Thyroid gland (tissue), 4 donors: ENCODE measurements around the gene CCDC159. TPM values are rescaled to one million over a fixed set of nuclear protein-coding genes. Genes with fewer than 3 reads are reported as not detected.

ENCODE experiments used
- DNase-seq, 2 donors: peaks; one replicate each; pipeline ENCODE4 v3.0.0-alpha.2; 2019
- H3K27ac ChIP-seq, 3 donors: fragments of 200-600 bp; sonication (generic); 1 replicate in 2 of 3; 2 replicates in 1 of 3; pipeline ENCODE4 v1.5.1; 2016 to 2019; ENCODE audit warnings: mild to moderate bottlenecking in 1 of 3, moderate library complexity in 1 of 3
- H3K27me3 ChIP-seq: fragments of 200-600 bp; sonication (generic); one replicate; pipeline ENCODE4 v1.5.1; 2019
- H3K36me3 ChIP-seq, 2 donors: fragments of 200-600 bp; sonication (generic); one replicate each; pipeline ENCODE4 v1.5.1; 2016 to 2019
- H3K4me1 ChIP-seq, 2 donors: fragments of 200-600 bp; sonication (generic); one replicate each; pipeline ENCODE4 v1.5.1; 2017 to 2019
- H3K4me3 ChIP-seq, 3 donors: fragments of 200-600 bp; sonication (generic); replicated peaks in 1 of 3; 1 replicate in 2 of 3; 2 replicates in 1 of 3; pipeline ENCODE4 v1.5.1; 2016; ENCODE audit warnings: mild to moderate bottlenecking in 1 of 3
- H3K9me3 ChIP-seq: fragments of 200-600 bp; sonication (generic); one replicate; pipeline ENCODE4 v1.5.1; 2017
- CTCF ChIP-seq, 6 experiments: fragments of 200-600 bp in 3 of 6; fragments of 450-650 bp in 3 of 6; sonication (generic) in 3 of 6; IDR thresholded peaks; one replicate each; pipeline ENCODE4 v1.5.1; 2016 to 2019; ENCODE audit warnings: antibody characterized with exemption in 6 of 6, mild to moderate bottlenecking in 2 of 6, inconsistent platforms in 1 of 6, moderate library complexity in 1 of 6
- POLR2A ChIP-seq, 2 donors: fragments of 450-650 bp; IDR thresholded peaks; one replicate each; pipeline ENCODE4 v1.6.1; 2017; ENCODE audit warnings: antibody characterized with exemption in 2 of 2, mild to moderate bottlenecking in 2 of 2, moderate library complexity in 1 of 2
- WGBS, 2 donors: methylation state at CpG; one replicate each; pipeline ENCODE4 v1.1.5; 2017; 5-methylcytosine and 5-hydroxymethylcytosine counted together
- intact Hi-C: fragments of 100-400 bp; cut with DNase I; formaldehyde crosslinking; loops from one replicate; pipeline ENCODE4 v1.15.1; 2023
- total RNA-seq, 4 donors: library from RNA; depleted of rRNA; stranded (reverse); fragments of >200 nt; gene quantifications; one replicate each; pipeline ENCODE4 v1.2.3, GENCODE V29; 2016

Gene CCDC159
- total RNA-seq, 4 donors from 2014 or later = 27.0 to 36.9 (median 34.5) TPM

GRCh38 chr19:11379857-11380350 is 33.6 kb downstream of the CCDC159 start:
- H3K36me3 ChIP-seq = no peaks in the 10 kb centered on the region
- peaks cover 32 to 76% of the 10 kb centered on the region in 2 donors for H3K4me1 ChIP-seq
- no peaks in the 10 kb centered on the region for H3K9me3 ChIP-seq
- TF ChIP-seq CTCF (IDR thresholded peaks at IDR 0.05) = no peak
- TF ChIP-seq POLR2A (IDR thresholded peaks at IDR 0.05) = no peak
- intact Hi-C loops = loop anchor here (5.0 kb wide), 1 partner anchor 57 kb away; the partner anchor contains the start of genes ODAD3 and PRKCSH
- no peak for DNase-seq
- H3K27me3 ChIP-seq = no peaks in the 10 kb centered on the region
- H3K4me3 ChIP-seq = no peak overlapping the region
- H3K27ac ChIP-seq = peak overlapping the region in 2 of 3 donors; percentile 86 to 95
- WGBS, 2 donors = 91 to 93% methylated on average over 6 to 7 of the region's 7 CpGs

- Histone ChIP-seq H3K27me3 (no peaks in the 10 kb centered on the region), H3K9me3 (no peaks in the 10 kb centered on the region), H3K27ac (peak overlapping the region; percentile 78 to 95 (median 86)), H3K4me3 (peak overlapping the region; percentile 22 to 44 (median 34)), H3K4me1 (peaks cover 26 to 72% of the 10 kb centered on the region in 2 donors), H3K36me3 (no peaks in the 10 kb centered on the region)
- DNase-seq = peak; percentile 98
- TF ChIP-seq CTCF (IDR thresholded peaks at IDR 0.05) (peak; percentile 40 to 90 (median 76)), POLR2A (IDR thresholded peaks at IDR 0.05) (peak in 1 of 2 donors; percentile 96)
- 4 to 5% methylated on average over 33 to 47 of the region's 54 CpGs for WGBS, 2 donors
- intact Hi-C loops = loop anchor here (5.0 kb wide), 1 partner anchor 56 kb away; the partner anchor contains the start of genes ODAD3 and PRKCSH
These were observed 34.6 kb downstream of the CCDC159 start for GRCh38 chr19:11380653-11381537.

GRCh38 chr19:11382898-11383705 is 36.8 kb downstream of the CCDC159 start:
- peak overlapping the region in 2 of 3 donors; percentile 57 to 78 for H3K27ac ChIP-seq
- peak; percentile 60 to 65 for DNase-seq
- H3K36me3 ChIP-seq = no peaks in the 10 kb centered on the region
- H3K4me3 ChIP-seq = peak overlapping the region in 2 of 3 donors; percentile 5 to 34
- H3K9me3 ChIP-seq = no peaks in the 10 kb centered on the region
- H3K4me1 ChIP-seq = peaks cover 16 to 50% of the 10 kb centered on the region in 2 donors
- WGBS, 2 donors = 0 to 1% methylated on average over 14 to 16 of the region's 65 CpGs
- no peaks in the 10 kb centered on the region for H3K27me3 ChIP-seq
- peak in 5 of 6 experiments; percentile 23 to 56 (median 47) for TF ChIP-seq CTCF (IDR thresholded peaks at IDR 0.05)
- no peak for TF ChIP-seq POLR2A (IDR thresholded peaks at IDR 0.05)
- intact Hi-C loops = loop anchor here (5.0 kb wide), 1 partner anchor 54 kb away; the partner anchor contains the start of genes ODAD3 and PRKCSH

- peak overlapping the region; percentile 57 to 82 (median 78) for H3K27ac ChIP-seq
- 0% methylated on average over 4 to 6 of the region's 9 CpGs for WGBS, 2 donors
- H3K4me3 ChIP-seq = peak overlapping the region in 2 of 3 donors; percentile 5 to 34
- TF ChIP-seq CTCF (IDR thresholded peaks at IDR 0.05) (no peak), POLR2A (IDR thresholded peaks at IDR 0.05) (no peak)
- DNase-seq = no peak
- H3K36me3 ChIP-seq = no peaks in the 10 kb centered on the region
- peaks cover 16 to 44% of the 10 kb centered on the region in 2 donors for H3K4me1 ChIP-seq
- no peaks in the 10 kb centered on the region for H3K9me3 ChIP-seq
- intact Hi-C loops = loop anchor here (5.0 kb wide), 1 partner anchor 54 kb away; the partner anchor contains the start of genes ODAD3 and PRKCSH
- H3K27me3 ChIP-seq = no peaks in the 10 kb centered on the region
These were observed 37.4 kb downstream of the CCDC159 start for GRCh38 chr19:11383706-11384048.
